KOPT-K1 (cell line): Measurements from ENCODE around the gene PIK3R5.

Experiments used
- H3K27ac ChIP-seq: fragments of 200-600 bp; sonication (generic); 2 replicates; pipeline ENCODE4 v1.5.1; 2016; ENCODE audit warnings: antibody characterized with exemption, mild to moderate bottlenecking, low read depth, low read length; ENCODE audit not compliant: poor library complexity, severe bottlenecking
- H3K36me3 ChIP-seq: fragments of 200-600 bp; sonication (generic); 2 replicates; pipeline ENCODE4 v1.5.1; 2017; ENCODE audit warnings: antibody characterized with exemption, mild to moderate bottlenecking, low read length, moderate library complexity; ENCODE audit not compliant: insufficient read depth
- H3K9me3 ChIP-seq: fragments of 200-600 bp; sonication (generic); 2 replicates; pipeline ENCODE4 v1.5.1; 2017; ENCODE audit warnings: antibody characterized with exemption, low read length, mild to moderate bottlenecking; ENCODE audit not compliant: insufficient read depth, poor library complexity, severe bottlenecking

Gene PIK3R5

GRCh38 chr17:8965394-8966168 lies at the start of gene PIK3R5:
TSS of gene PIK3R5 (minus strand) at chr17:8965707. CDS start at chr17:8911494, 54,213 bp downstream.
- 0 out of 2 replicates have a peak, but pooled peaks cover 5% of the 10 kb centered on the region for H3K36me3 ChIP-seq
- H3K27ac ChIP-seq, result peak within 1 kb of the TSS; percentile 84
- H3K9me3 ChIP-seq, result no peaks in the 10 kb centered on the region

- Histone ChIP-seq H3K27ac (no peak overlapping the region), H3K9me3 (no peaks in the 10 kb centered on the region), H3K36me3 (no peaks in the 10 kb centered on the region)
Measured at GRCh38 chr17:9011001-9011400, 45.5 kb upstream of the PIK3R5 start.

GRCh38 chr17:9009737-9010136 lies 44.2 kb upstream of the PIK3R5 start:
- Histone ChIP-seq H3K9me3 (peaks cover 7% of the 10 kb centered on the region), H3K36me3 (no peaks in the 10 kb centered on the region), H3K27ac (no peak overlapping the region)

- no peak overlapping the region for H3K27ac ChIP-seq
- H3K36me3 ChIP-seq, result no peaks in the 10 kb centered on the region
- H3K9me3 ChIP-seq, result peaks cover 13% of the 10 kb centered on the region
Measured at GRCh38 chr17:9009096-9009495, 43.6 kb upstream of the PIK3R5 start.

- H3K27ac ChIP-seq, result no peak overlapping the region
- H3K9me3 ChIP-seq, result peaks cover 26% of the 10 kb centered on the region
- no peaks in the 10 kb centered on the region for H3K36me3 ChIP-seq
Measured at GRCh38 chr17:9007052-9007714, 41.7 kb upstream of the PIK3R5 start.

- Histone ChIP-seq H3K9me3 (peaks cover 26% of the 10 kb centered on the region), H3K36me3 (no peaks in the 10 kb centered on the region), H3K27ac (no peak overlapping the region)
Measured at GRCh38 chr17:9006175-9006767, 40.8 kb upstream of the PIK3R5 start.

- no peaks in the 10 kb centered on the region for H3K36me3 ChIP-seq
- no peak overlapping the region for H3K27ac ChIP-seq
- H3K9me3 ChIP-seq, result peaks cover 32% of the 10 kb centered on the region
Measured at GRCh38 chr17:9004961-9005285, 39.4 kb upstream of the PIK3R5 start.

- Histone ChIP-seq H3K27ac (no peak overlapping the region), H3K9me3 (peaks cover 32% of the 10 kb centered on the region)
Measured at GRCh38 chr17:9004132-9004960, 38.8 kb upstream of the PIK3R5 start.

GRCh38 chr17:9003355-9004131 lies 38.0 kb upstream of the PIK3R5 start:
- Histone ChIP-seq H3K27ac (no peak overlapping the region), H3K36me3 (no peaks in the 10 kb centered on the region), H3K9me3 (peaks cover 32% of the 10 kb centered on the region)

More at GRCh38 chr17:9004132-9004960, 38.8 kb upstream of the PIK3R5 start:
- no peaks in the 10 kb centered on the region for H3K36me3 ChIP-seq

GRCh38 chr17:9002606-9003354 lies 37.3 kb upstream of the PIK3R5 start:
- H3K27ac ChIP-seq, result no peak overlapping the region
- H3K9me3 ChIP-seq, result peaks cover 32% of the 10 kb centered on the region
- H3K36me3 ChIP-seq, result no peaks in the 10 kb centered on the region

- H3K9me3 ChIP-seq, result peaks cover 32% of the 10 kb centered on the region
- H3K36me3 ChIP-seq, result no peaks in the 10 kb centered on the region
- no peak overlapping the region for H3K27ac ChIP-seq
Measured at GRCh38 chr17:9002227-9002605, 36.7 kb upstream of the PIK3R5 start.

GRCh38 chr17:9001559-9001958 lies 36.1 kb upstream of the PIK3R5 start:
- Histone ChIP-seq H3K27ac (no peak overlapping the region), H3K36me3 (no peaks in the 10 kb centered on the region), H3K9me3 (peaks cover 32% of the 10 kb centered on the region)

- Histone ChIP-seq H3K9me3 (peaks cover 11% of the 10 kb centered on the region), H3K27ac (no peak overlapping the region), H3K36me3 (no peaks in the 10 kb centered on the region)
Measured at GRCh38 chr17:8997994-8998628, 32.6 kb upstream of the PIK3R5 start.
